PFSK-1 (cell line): ENCODE data around the gene HOTAIR.

ENCODE experiments used
- FOXP2 ChIP-seq: optimal IDR thresholded peaks from 2 replicates; pipeline ENCODE3; 2011; ENCODE audit warnings: borderline replicate concordance, control low read depth, inconsistent platforms; ENCODE audit not compliant: insufficient read depth; ENCODE audit errors: extremely low read length, extremely low read depth
- POLR2AphosphoS5 ChIP-seq: IDR thresholded peaks from 2 replicates; pipeline ENCODE4 v1.6.1; 2012; ENCODE audit warnings: low read depth, mild to moderate bottlenecking, control low read depth, low read length, moderate library complexity
- REST ChIP-seq, 2 experiments: IDR thresholded peaks; 2 replicates each; pipeline versions ENCODE4 v1.6.1 to v1.8.0; 2011 to 2012; ENCODE audit warnings: low read depth in 2 of 2, low read length in 2 of 2, control low read depth in 1 of 2, inconsistent platforms in 1 of 2, mild to moderate bottlenecking in 1 of 2, moderate library complexity in 1 of 2; ENCODE audit not compliant: insufficient read depth in 1 of 2
- SIN3A ChIP-seq: IDR thresholded peaks from 2 replicates; pipeline ENCODE4 v1.6.1; 2012; ENCODE audit warnings: mild to moderate bottlenecking, low read length, moderate library complexity, borderline replicate concordance; ENCODE audit not compliant: insufficient read depth
- TAF1 ChIP-seq: IDR thresholded peaks from 2 replicates; pipeline ENCODE4 v1.6.1; 2012; ENCODE audit warnings: low read length, control low read depth, borderline replicate concordance; ENCODE audit not compliant: insufficient read depth

HOTAIR gene

GRCh38 chr12:54015018-54015931 is 40.5 kb upstream of the HOTAIR start:
- TF ChIP-seq REST (IDR thresholded peaks at IDR 0.05; ENCODE audit: insufficient read depth in 1 of 2, low read depth in 2 of 2, low read length in 2 of 2) (no peak), TAF1 (no peak), SIN3A (no peak), FOXP2 (no peak)

- no peak for TF ChIP-seq POLR2AphosphoS5
- TF ChIP-seq TAF1 = no peak
- no peak for TF ChIP-seq FOXP2
- no peak for TF ChIP-seq REST (IDR thresholded peaks at IDR 0.05; ENCODE audit: insufficient read depth in 1 of 2, low read depth in 2 of 2, low read length in 2 of 2)
- TF ChIP-seq SIN3A = no peak
These were observed 39.7 kb upstream of the HOTAIR start for GRCh38 chr12:54014377-54015017.

GRCh38 chr12:54012631-54013409 is 38.1 kb upstream of the HOTAIR start:
- TF ChIP-seq POLR2AphosphoS5 (no peak), SIN3A (no peak), FOXP2 (no peak), TAF1 (no peak), REST (IDR thresholded peaks at IDR 0.05; ENCODE audit: insufficient read depth in 1 of 2, low read depth in 2 of 2, low read length in 2 of 2) (no peak)

- no peak for TF ChIP-seq FOXP2
- no peak for TF ChIP-seq REST (IDR thresholded peaks at IDR 0.05; ENCODE audit: insufficient read depth in 1 of 2, low read depth in 2 of 2, low read length in 2 of 2)
These were observed 37.1 kb upstream of the HOTAIR start for GRCh38 chr12:54011665-54012532.
